ENCODE results near the gene CTNND1.

The CTNND1 gene

GRCh38 chr11:57761301-57762234 is at the start of gene CTNND1:
Gene CTNND1, plus strand, starts transcription at chr11:57761802. Its CDS starts 29,677 bp downstream, at chr11:57791479.
- TF ChIP-seq GATA3 (IDR thresholded peaks at IDR 0.05; ENCODE audit: low read depth, low read length), result no peak
- no peak for TF ChIP-seq GATA2 (IDR thresholded peaks at IDR 0.05; ENCODE audit: low read depth, low read length)

GRCh38 chr11:57712256-57713150 is 49.1 kb upstream of the CTNND1 start, which contains the start of gene TMX2:
Gene TMX2, plus strand, starts transcription at chr11:57712593. Its CDS starts 26 bp downstream, at chr11:57712619.
- no peak for TF ChIP-seq GATA3 (IDR thresholded peaks at IDR 0.05; ENCODE audit: low read depth, low read length)

- TF ChIP-seq GATA3 (IDR thresholded peaks at IDR 0.05; ENCODE audit: low read depth, low read length) (no peak), GATA2 (IDR thresholded peaks at IDR 0.05; ENCODE audit: low read depth, low read length) (no peak)
These were observed 47.8 kb upstream of the CTNND1 start for GRCh38 chr11:57713835-57714234.

- no peak for TF ChIP-seq GATA3 (IDR thresholded peaks at IDR 0.05; ENCODE audit: low read depth, low read length)
- TF ChIP-seq GATA2 (IDR thresholded peaks at IDR 0.05; ENCODE audit: low read depth, low read length), result no peak
These were observed 34.4 kb upstream of the CTNND1 start for GRCh38 chr11:57727185-57727584.

- TF ChIP-seq GATA3 (IDR thresholded peaks at IDR 0.05; ENCODE audit: low read depth, low read length) (no peak), GATA2 (IDR thresholded peaks at IDR 0.05; ENCODE audit: low read depth, low read length) (no peak)
These were observed 32.8 kb upstream of the CTNND1 start for GRCh38 chr11:57728829-57729228.

- TF ChIP-seq GATA2 (IDR thresholded peaks at IDR 0.05; ENCODE audit: low read depth, low read length) (no peak), GATA3 (IDR thresholded peaks at IDR 0.05; ENCODE audit: low read depth, low read length) (no peak)
These were observed 32.1 kb upstream of the CTNND1 start for GRCh38 chr11:57729479-57729878.

GRCh38 chr11:57732661-57733060 is 28.9 kb upstream of the CTNND1 start:
- no peak for TF ChIP-seq GATA3 (IDR thresholded peaks at IDR 0.05; ENCODE audit: low read depth, low read length)
- no peak for TF ChIP-seq GATA2 (IDR thresholded peaks at IDR 0.05; ENCODE audit: low read depth, low read length)

GRCh38 chr11:57735619-57736298 is 25.8 kb upstream of the CTNND1 start:
- TF ChIP-seq GATA3 (IDR thresholded peaks at IDR 0.05; ENCODE audit: low read depth, low read length) (no peak), GATA2 (IDR thresholded peaks at IDR 0.05; ENCODE audit: low read depth, low read length) (no peak)

- TF ChIP-seq GATA3 (IDR thresholded peaks at IDR 0.05; ENCODE audit: low read depth, low read length), result no peak
- TF ChIP-seq GATA2 (IDR thresholded peaks at IDR 0.05; ENCODE audit: low read depth, low read length), result no peak
These were observed 20.2 kb upstream of the CTNND1 start, which contains the start of gene SELENOH for GRCh38 chr11:57741132-57742086. Gene SELENOH, plus strand, starts transcription at chr11:57741491. Its CDS starts 105 bp downstream, at chr11:57741596.

- no peak for TF ChIP-seq GATA2 (IDR thresholded peaks at IDR 0.05; ENCODE audit: low read depth, low read length)
- TF ChIP-seq GATA3 (IDR thresholded peaks at IDR 0.05; ENCODE audit: low read depth, low read length), result no peak
These were observed 19.5 kb upstream of the CTNND1 start for GRCh38 chr11:57742087-57742452.

- TF ChIP-seq GATA2 (IDR thresholded peaks at IDR 0.05; ENCODE audit: low read depth, low read length) (no peak), GATA3 (IDR thresholded peaks at IDR 0.05; ENCODE audit: low read depth, low read length) (no peak)
These were observed 17.2 kb upstream of the CTNND1 start for GRCh38 chr11:57744357-57744756.

GRCh38 chr11:57745206-57745605 is 16.4 kb upstream of the CTNND1 start:
- TF ChIP-seq GATA3 (IDR thresholded peaks at IDR 0.05; ENCODE audit: low read depth, low read length), result no peak
- no peak for TF ChIP-seq GATA2 (IDR thresholded peaks at IDR 0.05; ENCODE audit: low read depth, low read length)

GRCh38 chr11:57746920-57747319 is 14.7 kb upstream of the CTNND1 start:
- no peak for TF ChIP-seq GATA3 (IDR thresholded peaks at IDR 0.05; ENCODE audit: low read depth, low read length)
- TF ChIP-seq GATA2 (IDR thresholded peaks at IDR 0.05; ENCODE audit: low read depth, low read length), result no peak

All from SH-SY5Y (cell line).